ENCODE measurements around the gene HS1BP3. TPM values are rescaled to one million over a fixed set of nuclear protein-coding genes. Genes with fewer than 3 reads are reported as not detected.

HS1BP3 gene
- total RNA-seq, 1 donor from 2014 or later = 16.5 TPM

DNA sequence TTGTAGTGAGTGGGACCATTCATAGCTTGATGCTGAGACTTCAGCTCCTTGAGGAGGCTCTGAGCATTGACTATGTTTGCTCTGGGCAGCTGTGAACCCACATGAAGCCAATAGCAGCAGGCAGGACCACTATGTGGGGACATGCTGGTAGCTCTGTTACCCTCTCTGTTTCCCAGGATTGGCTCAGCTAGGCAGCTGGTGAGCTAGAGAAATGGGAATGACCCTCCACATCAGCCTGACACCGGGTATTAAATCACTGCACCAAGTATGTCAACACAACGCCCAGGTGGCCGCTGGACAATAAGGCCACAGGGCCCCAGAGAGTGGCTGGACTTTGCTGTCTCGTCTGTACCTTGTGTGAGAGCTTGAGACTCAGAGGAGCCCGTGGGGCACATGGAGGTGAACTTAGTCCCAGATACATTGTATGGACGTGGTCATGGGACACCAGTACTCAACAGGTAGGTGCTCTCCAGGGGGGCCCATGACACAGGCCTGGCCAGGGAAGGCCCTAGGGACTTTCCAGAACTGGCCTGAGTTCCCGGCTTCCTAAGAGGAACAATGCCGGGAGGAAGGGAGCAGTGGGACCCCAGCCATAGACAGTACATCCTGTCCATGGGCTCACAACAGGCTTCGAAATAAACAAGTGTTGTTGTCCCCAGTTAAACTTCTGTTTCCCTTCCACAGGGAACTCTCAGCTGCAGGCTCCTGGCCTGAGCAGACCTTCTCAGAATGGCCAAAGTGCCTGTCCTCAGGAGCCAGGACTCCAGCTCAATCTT, 35.2 kb downstream of the HS1BP3 start:
- peaks cover 7% of the 10 kb centered on the region for H3K4me1 Mint-ChIP-seq (ENCODE audit: low read depth)
- no peaks in the 10 kb centered on the region for H3K9me3 Mint-ChIP-seq (ENCODE audit: low read depth)
- no peak overlapping the region for H3K4me3 Mint-ChIP-seq (ENCODE audit: low read depth)
- no peaks in the 10 kb centered on the region for H3K27me3 Mint-ChIP-seq
- no peak overlapping the region for H3K27ac Mint-ChIP-seq
- H3K36me3 Mint-ChIP-seq (ENCODE audit: insufficient read depth) = peaks cover 2% of the 10 kb centered on the region
- no peak for DNase-seq (ENCODE audit: low spot score, unreplicated experiment)
- TF ChIP-seq, protein P1, sequence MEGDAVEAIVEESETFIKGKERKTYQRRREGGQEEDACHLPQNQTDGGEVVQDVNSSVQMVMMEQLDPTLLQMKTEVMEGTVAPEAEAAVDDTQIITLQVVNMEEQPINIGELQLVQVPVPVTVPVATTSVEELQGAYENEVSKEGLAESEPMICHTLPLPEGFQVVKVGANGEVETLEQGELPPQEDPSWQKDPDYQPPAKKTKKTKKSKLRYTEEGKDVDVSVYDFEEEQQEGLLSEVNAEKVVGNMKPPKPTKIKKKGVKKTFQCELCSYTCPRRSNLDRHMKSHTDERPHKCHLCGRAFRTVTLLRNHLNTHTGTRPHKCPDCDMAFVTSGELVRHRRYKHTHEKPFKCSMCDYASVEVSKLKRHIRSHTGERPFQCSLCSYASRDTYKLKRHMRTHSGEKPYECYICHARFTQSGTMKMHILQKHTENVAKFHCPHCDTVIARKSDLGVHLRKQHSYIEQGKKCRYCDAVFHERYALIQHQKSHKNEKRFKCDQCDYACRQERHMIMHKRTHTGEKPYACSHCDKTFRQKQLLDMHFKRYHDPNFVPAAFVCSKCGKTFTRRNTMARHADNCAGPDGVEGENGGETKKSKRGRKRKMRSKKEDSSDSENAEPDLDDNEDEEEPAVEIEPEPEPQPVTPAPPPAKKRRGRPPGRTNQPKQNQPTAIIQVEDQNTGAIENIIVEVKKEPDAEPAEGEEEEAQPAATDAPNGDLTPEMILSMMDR (IDR thresholded peaks at IDR 0.05; ENCODE audit: unreplicated experiment) = no peak

DNA sequence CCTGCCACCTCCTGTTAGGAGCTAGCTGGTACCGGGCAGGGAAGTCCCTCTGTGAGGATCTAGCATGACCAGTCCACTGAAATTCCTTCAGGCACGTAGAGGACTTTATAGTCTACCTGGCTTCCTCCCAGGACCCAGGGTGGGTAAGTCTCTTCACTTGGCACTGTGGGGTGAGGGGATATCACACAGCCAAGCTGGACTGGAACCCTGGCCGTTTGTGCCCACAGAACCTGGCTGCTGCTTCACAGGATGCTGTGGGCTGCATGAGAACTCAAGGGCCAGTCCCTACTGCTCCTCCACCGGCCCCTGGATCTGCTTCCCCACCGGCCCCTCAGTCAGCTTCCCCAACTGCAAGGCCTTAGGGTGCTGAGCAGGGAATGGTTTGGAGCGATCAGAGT, 35.8 kb downstream of the HS1BP3 start:
- H3K36me3 Mint-ChIP-seq (ENCODE audit: insufficient read depth) = no peaks in the 10 kb centered on the region
- H3K27ac Mint-ChIP-seq = no peak overlapping the region
- no peak for DNase-seq (ENCODE audit: low spot score, unreplicated experiment)
- no peaks in the 10 kb centered on the region for H3K9me3 Mint-ChIP-seq (ENCODE audit: low read depth)
- peaks cover 7% of the 10 kb centered on the region for H3K4me1 Mint-ChIP-seq (ENCODE audit: low read depth)
- TF ChIP-seq, protein P1 (IDR thresholded peaks at IDR 0.05; ENCODE audit: unreplicated experiment) = no peak
- no peaks in the 10 kb centered on the region for H3K27me3 Mint-ChIP-seq
- no peak overlapping the region for H3K4me3 Mint-ChIP-seq (ENCODE audit: low read depth)

- DNase-seq (ENCODE audit: low spot score, unreplicated experiment) = no peak
- TF ChIP-seq, protein P1 (IDR thresholded peaks at IDR 0.05; ENCODE audit: unreplicated experiment) = no peak
- Mint-ChIP-seq H3K36me3 (ENCODE audit: insufficient read depth) (no peaks in the 10 kb centered on the region), H3K9me3 (ENCODE audit: low read depth) (no peaks in the 10 kb centered on the region), H3K4me3 (ENCODE audit: low read depth) (no peak overlapping the region), H3K27ac (no peak overlapping the region), H3K27me3 (no peaks in the 10 kb centered on the region), H3K4me1 (ENCODE audit: low read depth) (peaks cover 7% of the 10 kb centered on the region)
These were observed 36.5 kb downstream of the HS1BP3 start for GRCh38 chr2:20614201-20615067.

DNA sequence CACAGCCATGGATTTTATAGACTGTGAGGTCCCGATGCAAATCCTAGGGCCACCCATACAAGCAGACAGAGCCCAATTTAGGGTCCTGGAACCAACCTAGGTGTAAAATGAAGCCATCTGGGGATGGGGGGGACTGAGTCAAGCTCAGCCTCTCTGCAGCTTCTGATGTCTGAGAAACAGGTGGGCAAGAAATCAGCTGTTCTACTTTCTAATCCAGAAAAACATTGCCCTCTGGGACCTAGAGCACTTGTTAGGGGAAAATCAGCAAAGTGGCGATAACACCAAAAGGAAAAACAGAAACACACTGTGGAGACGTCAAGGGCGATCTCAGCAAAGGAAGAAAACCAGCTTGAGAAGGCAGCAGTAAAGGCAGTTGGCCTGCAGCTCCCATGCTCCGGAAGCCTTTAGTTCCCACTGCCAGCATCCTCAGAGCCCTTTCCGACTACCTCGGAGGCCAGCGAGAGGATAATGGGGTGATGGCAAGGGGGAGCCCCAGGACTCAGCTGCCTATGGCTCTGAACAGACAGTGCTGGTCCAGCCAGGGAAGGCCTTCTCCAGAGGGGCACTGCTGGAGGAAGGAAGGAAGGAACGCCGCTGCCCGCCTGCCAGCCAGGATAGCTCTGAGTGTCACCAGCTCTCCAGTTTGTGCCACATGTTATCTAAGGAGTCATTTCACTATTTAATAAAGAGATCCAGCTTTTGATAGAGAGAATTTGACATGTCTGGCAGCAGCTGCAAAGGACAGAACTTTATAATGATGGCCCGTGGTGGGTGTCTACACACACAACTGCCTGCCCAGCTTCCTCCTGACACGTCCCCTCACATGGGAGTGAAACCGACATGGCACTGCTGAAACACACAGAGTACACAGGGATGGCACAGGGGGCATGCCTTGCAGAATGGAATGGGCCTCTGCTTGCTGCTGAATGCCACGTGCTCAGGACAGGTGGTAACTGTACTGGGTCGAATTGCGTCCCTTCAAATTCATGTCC, 37.7 kb downstream of the HS1BP3 start:
- peaks cover 7% of the 10 kb centered on the region for H3K4me1 Mint-ChIP-seq (ENCODE audit: low read depth)
- H3K27ac Mint-ChIP-seq = no peak overlapping the region
- DNase-seq (ENCODE audit: low spot score, unreplicated experiment) = no peak
- TF ChIP-seq, protein P1 (IDR thresholded peaks at IDR 0.05; ENCODE audit: unreplicated experiment) = no peak
- no peaks in the 10 kb centered on the region for H3K36me3 Mint-ChIP-seq (ENCODE audit: insufficient read depth)
- no peaks in the 10 kb centered on the region for H3K9me3 Mint-ChIP-seq (ENCODE audit: low read depth)
- H3K4me3 Mint-ChIP-seq (ENCODE audit: low read depth) = no peak overlapping the region
- H3K27me3 Mint-ChIP-seq = no peaks in the 10 kb centered on the region
